K562 (cell line): Measurements from ENCODE around the gene ATRNL1. TPM values are rescaled to one million over a fixed set of nuclear protein-coding genes. Genes with fewer than 3 reads are reported as not detected.

ENCODE experiments used
- ATAC-seq: fragments of 200-7000 bp; cut with Tn5 transposase; 3 replicates; pipeline ENCODE4 v1.9.1; 2020; ENCODE audit warnings: moderate library complexity
- BruUV-seq: library from RNA; stranded (reverse); fragments of 400-500 nt; replicated peaks from 2 replicates; lab custom pipeline; 2021; lab: Mats Ljungman, UMichigan
- CTCF ChIA-PET: fragments of 300-600 bp; formaldehyde crosslinking; extraction: SDS; loops from one replicate; lab custom pipeline; 2021; ENCODE audit warnings: low intra/inter-chr PET ratio; lab: Yijun Ruan, JAX
- POLR2A ChIA-PET: fragments of 300-600, 350-650 bp; sonication (Branson Sonifier 250); formaldehyde crosslinking; extraction: SDS; loops from one replicate; lab custom pipeline; 2021; ENCODE audit warnings: antibody characterized with exemption, inconsistent platforms; lab: Yijun Ruan, JAX
- DNase-seq, 4 experiments: peaks; one replicate each; pipeline versions ENCODE4 v3.0.0 to v3.0.0-alpha.2; 2011 to 2018; ENCODE audit warnings: low spot score in 3 of 4, mixed read lengths in 3 of 4; ENCODE audit errors: extremely low read depth in 1 of 4
- FAIRE-seq: peaks from 2 replicates; lab custom pipeline; 2011; peaks lifted over from hg19 to GRCh38; lab: Jason Lieb, UNC
- H2AFZ ChIP-seq: 2 replicates; pipeline ENCODE4 v1.6.0; 2011; ENCODE audit warnings: low read depth, low read length, control low read depth, inconsistent platforms
- H3K27ac ChIP-seq: fragments of 200-600 bp; 3 replicates; pipeline ENCODE4 v1.8.0; 2011; ENCODE audit warnings: low read depth, mild to moderate bottlenecking, control low read depth, inconsistent platforms, low read length, moderate library complexity, mixed read lengths; ENCODE audit errors: extremely low read depth
- H3K27me3 ChIP-seq, 2 experiments: fragments of 300-600 bp in 1 of 2; 2 replicates in 1 of 2; 3 replicates in 1 of 2; pipeline versions ENCODE4 v1.6.0 to v1.8.0; 2011; ENCODE audit warnings: inconsistent platforms in 2 of 2, low read length in 2 of 2, mild to moderate bottlenecking in 1 of 2, mixed read lengths in 1 of 2, moderate library complexity in 1 of 2; ENCODE audit not compliant: control insufficient read depth in 2 of 2, insufficient read depth in 2 of 2
- H3K36me3 ChIP-seq: fragments of 300-600 bp; 3 replicates; pipeline ENCODE4 v1.8.0; 2011; ENCODE audit warnings: mild to moderate bottlenecking, low read length, inconsistent platforms; ENCODE audit not compliant: control insufficient read depth, insufficient read depth
- H3K4me1 ChIP-seq, 2 experiments: fragments of 200-600 bp in 1 of 2; replicated peaks in 1 of 2; 2 replicates in 1 of 2; 3 replicates in 1 of 2; pipeline versions ENCODE4 v1.5.1 to v1.8.0; 2011; ENCODE audit warnings: inconsistent platforms in 2 of 2, low read length in 2 of 2, mild to moderate bottlenecking in 1 of 2, mixed read lengths in 1 of 2, moderate library complexity in 1 of 2; ENCODE audit not compliant: control insufficient read depth in 2 of 2, insufficient read depth in 2 of 2
- H3K4me2 ChIP-seq: 2 replicates; pipeline ENCODE4 v1.6.1; 2011; ENCODE audit warnings: low read length, control low read depth, inconsistent platforms, mixed read lengths; ENCODE audit not compliant: insufficient read depth
- H3K4me3 ChIP-seq: fragments of 200-600 bp; sonication (generic), shearing (Covaris generic); 2 replicates; pipeline ENCODE4 v1.5.1; 2016; ENCODE audit warnings: control low read depth, inconsistent platforms
- H3K79me2 ChIP-seq: fragments of 200-600 bp; 3 replicates; pipeline ENCODE4 v1.8.0; 2011; ENCODE audit warnings: low read length, inconsistent platforms; ENCODE audit not compliant: control insufficient read depth, insufficient read depth
- H3K9ac ChIP-seq, 2 experiments: 2 replicates each; pipeline versions ENCODE4 v1.6.0 to v1.6.1; 2011; ENCODE audit warnings: low read depth in 2 of 2, low read length in 2 of 2, control low read depth in 1 of 2, inconsistent platforms in 1 of 2, mild to moderate bottlenecking in 1 of 2, mixed read lengths in 1 of 2; ENCODE audit not compliant: insufficient read depth in 1 of 2
- H3K9me1 ChIP-seq: one replicate; pipeline ENCODE4 v1.6.0; 2011; ENCODE audit warnings: inconsistent platforms, mild to moderate bottlenecking, low read length, moderate library complexity; ENCODE audit not compliant: control insufficient read depth, insufficient read depth
- H3K9me3 ChIP-seq: replicated peaks from 2 replicates; pipeline ENCODE4 v1.5.1; 2011; ENCODE audit warnings: low read depth, low read length, inconsistent platforms; ENCODE audit not compliant: control insufficient read depth, insufficient read depth
- H4K20me1 ChIP-seq: replicated peaks from 2 replicates; pipeline ENCODE4 v1.6.1; 2011; ENCODE audit warnings: low read length, inconsistent platforms, mixed read lengths; ENCODE audit not compliant: control insufficient read depth, insufficient read depth
- ETV1 ChIP-seq: fragments of 450-650 bp; conservative IDR thresholded peaks from 2 replicates; pipeline ENCODE4 v1.6.1; 2016; ENCODE audit warnings: missing genetic modification characterization, control low read depth, low read depth, missing compliant biosample characterization
- FOXA3 ChIP-seq, 2 experiments: fragments of 450-650 bp in 1 of 2; sonication (generic) in 1 of 2; formaldehyde crosslinking; IDR thresholded peaks in 1 of 2; conservative IDR thresholded peaks in 1 of 2; 2 replicates each; pipeline versions ENCODE4 v1.4.0 to v1.8.0; 2020 to 2022; ENCODE audit warnings: mild to moderate bottlenecking in 2 of 2, missing genetic modification reagents in 1 of 2
- LARP7 ChIP-seq: fragments of 450-650 bp; IDR thresholded peaks from 2 replicates; pipeline ENCODE4 v1.6.1; 2016
- WGBS: fragments of 100-300 bp; shearing (Covaris generic); methylation state at CpG from one replicate; pipeline ENCODE4 v1.1.6; 2016; ENCODE audit warnings: low coverage, mixed read lengths; ENCODE audit not compliant: insufficient coverage; ENCODE audit errors: missing lambda C conversion rate; 5-methylcytosine and 5-hydroxymethylcytosine counted together
- in situ Hi-C: fragments of 300-500 bp; cut with MboI; formaldehyde crosslinking; loops from 4 replicates; pipeline ENCODE4 v1.15.0; 2018; ENCODE audit warnings: inconsistent platforms, mixed read lengths
- intact Hi-C: fragments of 100-400 bp; cut with micrococcal nuclease; formaldehyde crosslinking; loops from 2 replicates; pipeline ENCODE4 v1.14.2; 2022
- polyA plus RNA-seq, 8 experiments: library from polyadenylated mRNA; depleted of rRNA in 4 of 8; stranded (reverse) in 5 of 8; unstranded in 3 of 8; fragments of >200 nt; fragmentation: Nextera tagmentation in 2 of 8; fragmentation: Illumina TruSeq in 1 of 8; extraction: Ambion mirVana in 2 of 8; extraction: Trizol in 1 of 8; gene quantifications; 2 replicates each; pipeline versions ENCODE4 v1.2.1 to v1.2.3, GENCODE V29; 2011 to 2014; ENCODE audit warnings: inconsistent platforms in 1 of 8, missing spikeins in 1 of 8
- total RNA-seq, 7 experiments: library from RNA; depleted of rRNA in 6 of 7; stranded (reverse); fragments of >200 nt in 6 of 7; fragmentation: Illumina TruSeq in 2 of 7; extraction: Trizol in 2 of 7; gene quantifications; 2 replicates each; pipeline versions ENCODE4 v1.2.1 to v1.2.3, GENCODE V29; 2011 to 2021; ENCODE audit warnings: low replicate concordance in 1 of 7
- TF ChIP-seq, protein P1 (sequence below): sonication (generic); formaldehyde crosslinking; IDR thresholded peaks from 2 replicates; pipeline ENCODE4 v1.8.0; 2023; ENCODE audit warnings: mild to moderate bottlenecking, missing genetic modification reagents

ATRNL1 gene
- total and polyA plus RNA-seq, 9 of the 15 experiments (the other 6 are each of a cell fraction or from before 2014, with no cell fraction given) = 0.18 TPM; not detected in 8

DNA sequence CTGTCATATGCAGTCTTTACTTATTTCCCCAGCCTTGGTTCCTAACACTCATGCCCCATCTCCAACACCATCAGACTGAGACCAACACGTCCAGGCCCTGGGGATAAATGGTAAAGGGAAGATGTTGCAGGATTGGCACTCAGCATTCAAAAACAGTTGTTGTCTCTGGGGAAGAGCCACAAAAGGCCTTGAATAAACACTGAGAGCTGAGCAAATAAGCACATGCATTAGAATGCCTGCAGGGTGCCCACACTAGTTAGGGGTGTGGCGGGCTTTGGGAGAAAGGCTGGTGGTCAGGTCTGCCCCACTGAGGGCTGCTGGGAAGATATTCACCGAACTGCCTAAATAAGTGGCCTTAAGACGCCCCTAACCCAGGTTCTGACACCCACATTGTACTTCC, 788.9 kb downstream of the ATRNL1 start:
- Histone ChIP-seq H3K36me3 (no peaks in the 10 kb centered on the region), H3K27me3 (no peaks in the 10 kb centered on the region), H3K9ac (no peak overlapping the region), H3K9me1 (no peaks in the 10 kb centered on the region), H3K79me2 (no peaks in the 10 kb centered on the region), H3K4me1 (no peaks in the 10 kb centered on the region), H2AFZ (no peak overlapping the region), H3K9me3 (no peaks in the 10 kb centered on the region), H4K20me1 (no peaks in the 10 kb centered on the region), H3K4me2 (no peak overlapping the region), H3K4me3 (no peak overlapping the region), H3K27ac (no peak overlapping the region)
- in situ Hi-C loops = no loop called here
- WGBS = 0% methylated on average over 4 of the region's 4 CpGs
- no TSS peak for BruUV-seq
- no peak for ATAC-seq
- no peak for DNase-seq
- FAIRE-seq = no peak
- ChIA-PET CTCF (no interaction called here), POLR2A (no interaction called here)
- TF ChIP-seq ETV1 (tag) = no peak
- intact Hi-C loops = no loop called here

DNA sequence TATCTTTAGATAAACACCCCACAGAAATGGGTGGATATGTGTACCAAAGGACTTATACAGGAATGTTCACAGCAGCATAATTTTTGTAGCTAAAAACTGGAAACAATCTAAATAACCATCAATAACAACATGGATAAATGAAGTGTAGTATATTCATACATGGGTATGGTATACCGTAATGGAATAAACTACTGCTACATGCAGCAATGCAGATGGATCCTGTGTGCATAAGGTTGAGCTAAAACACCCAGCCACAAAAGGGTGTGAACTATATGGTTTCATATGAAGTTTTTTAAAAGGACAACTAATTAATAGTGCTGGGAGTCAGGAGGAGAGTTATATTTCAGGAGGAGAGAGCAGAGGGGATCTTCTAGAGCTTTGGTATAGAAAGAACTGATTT, 790.2 kb downstream of the ATRNL1 start:
- no peak overlapping the region for H3K27ac ChIP-seq
- DNase-seq (no peak), FAIRE-seq (no peak), ATAC-seq (no peak)
- in situ Hi-C loops (no loop called here), intact Hi-C loops (no loop called here)
- H4K20me1 ChIP-seq = no peaks in the 10 kb centered on the region
- BruUV-seq = no TSS peak
- H3K79me2 ChIP-seq = no peaks in the 10 kb centered on the region
- H3K9me1 ChIP-seq = no peaks in the 10 kb centered on the region
- no peak overlapping the region for H3K4me2 ChIP-seq
- no peaks in the 10 kb centered on the region for H3K4me1 ChIP-seq
- no peak overlapping the region for H3K9ac ChIP-seq
- TF ChIP-seq, protein P1, sequence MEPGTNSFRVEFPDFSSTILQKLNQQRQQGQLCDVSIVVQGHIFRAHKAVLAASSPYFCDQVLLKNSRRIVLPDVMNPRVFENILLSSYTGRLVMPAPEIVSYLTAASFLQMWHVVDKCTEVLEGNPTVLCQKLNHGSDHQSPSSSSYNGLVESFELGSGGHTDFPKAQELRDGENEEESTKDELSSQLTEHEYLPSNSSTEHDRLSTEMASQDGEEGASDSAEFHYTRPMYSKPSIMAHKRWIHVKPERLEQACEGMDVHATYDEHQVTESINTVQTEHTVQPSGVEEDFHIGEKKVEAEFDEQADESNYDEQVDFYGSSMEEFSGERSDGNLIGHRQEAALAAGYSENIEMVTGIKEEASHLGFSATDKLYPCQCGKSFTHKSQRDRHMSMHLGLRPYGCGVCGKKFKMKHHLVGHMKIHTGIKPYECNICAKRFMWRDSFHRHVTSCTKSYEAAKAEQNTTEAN = no peak
- TF ChIP-seq LARP7 (no peak), FOXA3 (CRISPR knock-in tag; conservative IDR thresholded peaks at IDR 0.05 in 1 of 2, IDR thresholded peaks at IDR 0.05 in 1 of 2) (no peak)
- H2AFZ ChIP-seq = no peak overlapping the region
- ChIA-PET POLR2A (no interaction called here), CTCF (no interaction called here)
- no peak overlapping the region for H3K4me3 ChIP-seq
- 11% methylated on average over 1 of the region's 1 CpG for WGBS
- H3K27me3 ChIP-seq = no peaks in the 10 kb centered on the region
- H3K36me3 ChIP-seq = no peaks in the 10 kb centered on the region
- no peaks in the 10 kb centered on the region for H3K9me3 ChIP-seq
